Measurements from ENCODE around the gene IL18.
"Not testable (repeated sequence)": the region's sequence is repeated elsewhere in the genome, so short reads cannot be mapped to it uniquely, and the experiment has no call there.

The IL18 gene

DNA sequence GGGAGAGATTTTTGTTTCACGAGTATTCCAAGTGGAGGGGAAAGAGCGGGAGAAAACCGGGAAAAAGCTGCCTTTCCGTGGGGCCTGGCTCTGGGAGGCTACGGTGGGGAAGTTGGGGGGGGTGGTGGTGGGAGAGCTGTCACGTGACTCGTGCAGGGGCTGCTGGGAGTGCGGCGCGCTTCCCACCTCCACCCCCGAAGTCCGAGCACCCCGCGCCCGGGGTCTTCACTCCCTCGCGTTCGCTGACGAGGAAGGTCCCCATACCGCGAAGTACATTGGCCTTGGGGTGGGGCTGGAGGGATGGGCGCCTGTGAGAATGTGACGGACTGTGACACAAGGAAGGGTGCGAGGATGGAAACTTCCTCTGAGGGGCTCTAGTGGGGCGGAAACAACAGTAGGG is 3.3 kb upstream of the IL18 start, which contains the start of gene TEX12:
TSS of gene TEX12 (plus strand) at position 228 of the 400 bp plus-strand sequence. CDS start 1,897 bp downstream, outside the sequence.
- DNase-seq: no peak

DNA sequence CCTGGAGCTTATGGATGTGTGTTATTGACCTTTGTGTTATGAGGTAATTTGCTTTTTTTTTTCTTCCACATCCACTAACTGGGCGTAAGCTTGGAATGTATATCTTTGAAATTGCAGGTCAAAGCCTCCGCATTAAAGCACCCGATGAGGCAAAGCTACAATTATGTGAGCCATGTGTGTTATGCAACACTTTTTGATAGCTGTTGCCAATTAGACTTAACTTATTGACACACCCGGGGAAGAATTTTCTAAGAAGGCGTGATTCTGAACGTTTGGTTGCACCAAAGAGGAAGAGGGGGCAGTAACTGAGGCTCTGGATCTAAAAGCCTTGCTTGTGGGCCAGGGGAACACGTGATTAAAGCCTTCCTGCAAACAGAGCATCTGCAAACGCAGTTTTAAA is 2.7 kb upstream of the IL18 start:
- DNase-seq: no peak

DNA sequence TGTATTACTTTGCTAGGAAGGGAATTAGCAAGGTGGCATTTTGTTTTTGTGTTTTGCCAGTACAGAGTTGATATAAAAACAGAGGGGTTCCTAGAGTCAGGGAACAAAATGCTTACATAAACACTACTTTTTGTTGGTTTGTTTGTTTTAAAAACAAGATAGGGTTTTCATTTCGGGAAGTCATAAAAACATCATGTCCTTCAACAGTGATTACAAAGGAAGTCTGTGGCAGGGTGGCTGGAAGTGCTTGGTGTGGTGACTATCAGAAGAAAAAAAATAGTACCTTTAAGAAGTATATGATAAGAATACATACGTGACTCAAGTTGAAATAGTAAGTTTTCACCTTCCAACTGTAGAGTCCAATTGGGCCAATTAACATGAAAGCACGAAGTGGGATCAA is 1.2 kb upstream of the IL18 start:
- DNase-seq: no peak

DNA sequence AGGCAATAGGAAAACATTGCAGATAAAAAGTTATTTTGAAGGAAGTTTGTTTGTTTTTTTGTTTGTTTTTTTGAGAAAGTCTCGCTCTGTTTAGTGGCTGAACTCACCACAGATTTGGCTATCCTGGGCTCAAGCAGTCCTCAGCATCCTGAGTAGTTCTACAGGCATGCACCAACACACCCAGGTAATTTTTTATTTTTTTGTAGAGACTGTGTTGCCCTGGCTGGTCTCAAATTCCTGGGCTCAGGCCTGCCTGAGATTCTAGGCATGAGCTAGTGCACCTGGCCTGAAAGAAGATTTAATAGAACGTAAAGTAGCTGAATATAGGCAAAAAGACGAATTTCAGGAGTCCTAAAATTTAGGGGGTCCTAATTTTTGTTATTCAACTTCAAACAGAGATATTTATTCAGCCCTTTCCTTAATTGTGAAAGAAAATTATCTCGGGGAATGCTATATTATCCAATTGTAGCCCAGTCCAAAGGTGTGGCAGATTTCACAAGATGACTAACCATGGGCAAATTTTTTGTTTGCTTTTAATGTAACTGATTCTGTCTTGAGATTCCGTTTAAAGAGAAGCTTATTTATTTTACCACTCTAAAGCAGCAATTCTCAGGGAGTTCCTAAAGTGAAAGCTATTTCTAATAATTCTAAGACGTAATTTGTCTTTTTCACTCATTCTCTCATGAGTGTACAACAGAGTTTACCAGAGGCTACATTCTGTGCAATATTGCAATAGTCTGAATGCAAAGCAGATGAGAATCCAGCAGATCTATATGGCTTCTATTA is 940 bp downstream of the IL18 start:
- DNase-seq: peak in 1 of 3 experiments; percentile 0

DNA sequence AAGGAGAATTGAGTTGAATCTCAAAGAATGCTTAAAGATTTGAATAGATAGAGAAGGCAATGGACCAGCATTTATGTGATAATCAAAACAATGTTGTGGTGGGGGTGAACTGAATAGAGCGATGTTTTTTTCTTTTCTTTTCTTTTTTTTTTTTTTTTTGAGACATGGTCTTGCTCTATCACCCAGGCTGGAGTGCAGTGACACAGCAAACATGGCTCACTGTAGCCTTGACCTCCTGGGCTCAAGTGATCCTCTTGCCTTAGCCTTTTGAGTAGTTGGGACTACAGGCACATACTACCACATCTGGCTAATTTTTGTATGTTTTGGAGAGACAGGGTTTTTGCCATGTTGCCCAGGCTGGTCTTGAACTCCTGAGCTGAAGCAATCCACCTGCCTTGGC is 1.7 kb downstream of the IL18 start:
- not testable (repeated sequence) for DNase-seq

DNA sequence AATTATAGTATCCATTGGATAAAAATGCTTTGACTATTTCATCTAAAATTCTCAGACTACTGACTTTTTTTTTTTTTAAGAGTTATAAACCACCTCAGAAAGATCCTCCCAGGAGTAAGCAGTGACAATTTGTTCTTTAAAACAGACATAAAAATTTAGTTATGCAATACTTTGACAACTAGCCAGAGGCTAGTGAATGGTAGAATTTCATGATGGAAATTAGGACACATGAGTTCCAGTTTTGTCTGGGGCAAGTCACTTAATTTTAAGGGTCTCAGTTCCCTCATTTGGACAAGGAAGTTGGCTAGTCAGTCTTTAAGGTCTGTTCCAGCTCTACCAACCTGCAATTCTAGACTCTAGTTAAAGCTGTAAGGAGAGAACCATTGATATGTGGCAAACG is 2.9 kb downstream of the IL18 start:
- no peak for DNase-seq

DNA sequence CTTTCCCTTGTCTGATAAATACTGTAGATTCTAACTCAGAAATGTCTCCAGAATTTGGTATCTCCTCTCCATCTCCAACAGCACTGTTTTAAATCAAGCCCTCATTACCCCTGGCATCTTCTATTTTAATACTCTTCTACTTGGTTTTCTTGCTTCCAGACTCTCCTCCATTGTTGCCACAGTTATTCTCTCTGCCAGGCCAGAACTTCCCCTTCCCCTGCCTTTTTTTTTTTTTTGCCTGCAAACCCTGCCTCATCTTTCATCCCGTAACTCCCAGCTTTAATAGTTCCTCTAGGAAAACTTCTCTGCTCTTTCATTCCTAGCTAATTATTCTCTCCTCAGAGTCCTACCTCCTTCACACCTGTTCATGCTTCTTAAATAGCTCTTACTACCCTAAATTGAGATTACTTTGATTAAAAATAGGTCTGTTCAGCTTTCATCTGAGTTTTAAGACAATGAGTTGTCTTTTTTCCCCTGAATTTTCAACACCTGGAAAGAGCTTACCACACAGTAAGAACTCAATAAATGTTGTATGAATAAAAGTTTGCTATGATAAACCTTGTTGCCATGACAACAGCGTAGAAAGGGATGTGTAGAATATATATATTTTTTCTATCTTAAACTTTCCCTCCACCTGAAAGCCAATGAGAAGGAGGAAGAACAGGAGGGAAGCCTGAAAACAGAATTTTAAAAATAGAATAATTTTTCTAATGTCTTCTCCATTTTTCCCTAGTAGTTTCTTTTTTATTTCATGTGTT is 3.6 kb downstream of the IL18 start:
- DNase-seq: no peak

DNA sequence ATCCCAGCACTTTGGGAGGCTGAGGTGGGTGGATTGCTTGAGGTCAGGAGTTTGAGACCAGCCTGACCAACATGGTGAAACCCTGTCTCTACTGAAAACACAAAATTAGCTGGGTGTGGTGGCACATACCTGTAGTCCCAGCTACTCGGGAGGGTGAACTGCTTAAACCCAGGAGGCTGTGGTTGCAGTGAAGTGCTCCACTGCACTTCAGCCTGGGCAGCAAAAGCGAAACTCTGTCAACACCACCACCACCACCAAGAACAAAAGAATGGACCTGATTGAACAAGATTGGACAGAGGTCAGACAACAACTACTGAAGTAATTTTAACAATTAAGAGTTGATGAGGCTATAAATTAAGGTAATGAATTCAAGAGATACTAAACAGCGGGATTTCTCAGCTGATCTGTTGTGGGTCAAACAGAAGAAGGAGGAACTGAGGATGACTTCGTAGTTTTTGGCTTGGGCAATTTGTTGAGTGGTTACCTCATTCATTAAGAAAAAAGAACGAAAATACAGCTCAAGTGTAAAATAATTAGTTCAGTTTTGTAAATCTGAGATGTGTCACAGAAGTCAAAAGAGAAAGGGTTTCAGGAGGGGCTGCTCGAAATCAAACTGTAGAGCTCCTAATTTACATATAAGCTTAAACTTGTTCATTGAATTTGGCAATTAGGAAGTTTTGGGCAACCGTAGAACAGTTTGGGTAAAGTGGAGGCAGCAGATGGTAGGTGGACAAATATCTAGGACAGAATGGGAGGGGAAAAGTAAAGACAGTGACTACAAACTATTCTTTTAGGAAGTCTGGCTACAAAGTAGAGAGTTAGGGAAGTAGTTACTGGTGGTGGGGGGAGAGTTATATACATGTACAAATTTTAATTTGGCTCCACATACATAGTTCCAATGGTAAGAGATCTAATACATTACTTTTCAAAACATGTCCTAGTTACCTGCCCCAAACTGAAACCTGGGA is 4.5 kb downstream of the IL18 start:
- DNase-seq: no peak

DNA sequence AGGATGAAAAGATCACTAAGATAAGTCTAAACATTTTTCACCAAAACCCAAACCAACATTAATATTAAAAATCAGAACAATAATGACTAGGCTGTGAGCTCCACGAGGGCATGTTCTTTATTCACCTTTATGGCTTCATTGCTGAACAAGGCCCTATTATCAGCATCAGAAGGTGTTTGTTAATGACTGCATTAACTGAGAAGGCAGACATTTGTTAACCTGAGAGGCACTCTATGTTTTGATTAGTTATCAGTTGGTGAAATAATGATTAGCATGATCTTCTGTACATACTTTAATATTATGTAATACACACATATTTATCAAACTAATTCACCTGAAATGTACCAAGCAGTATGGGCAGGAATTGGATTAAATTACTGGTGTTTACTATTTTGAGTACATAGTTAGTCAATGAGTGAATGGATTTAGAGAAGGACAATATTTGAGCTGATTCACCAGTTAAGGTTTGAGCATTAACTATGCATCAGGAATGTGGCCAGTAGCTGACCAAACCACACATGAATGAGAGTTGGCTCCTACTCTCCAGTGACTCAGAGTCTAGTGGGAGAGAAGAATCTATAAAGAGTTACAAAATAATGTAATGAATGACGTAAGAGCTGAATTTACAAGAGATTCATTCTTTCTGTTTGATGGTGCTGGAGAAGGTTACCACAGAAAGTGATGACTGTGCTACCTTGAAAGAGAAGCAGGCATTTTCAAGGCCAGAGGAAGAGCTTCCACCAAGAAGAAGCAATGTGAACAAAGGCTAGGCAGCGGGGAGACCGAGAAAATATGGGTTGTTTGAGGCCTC is 6.7 kb downstream of the IL18 start:
- no peak for DNase-seq

DNA sequence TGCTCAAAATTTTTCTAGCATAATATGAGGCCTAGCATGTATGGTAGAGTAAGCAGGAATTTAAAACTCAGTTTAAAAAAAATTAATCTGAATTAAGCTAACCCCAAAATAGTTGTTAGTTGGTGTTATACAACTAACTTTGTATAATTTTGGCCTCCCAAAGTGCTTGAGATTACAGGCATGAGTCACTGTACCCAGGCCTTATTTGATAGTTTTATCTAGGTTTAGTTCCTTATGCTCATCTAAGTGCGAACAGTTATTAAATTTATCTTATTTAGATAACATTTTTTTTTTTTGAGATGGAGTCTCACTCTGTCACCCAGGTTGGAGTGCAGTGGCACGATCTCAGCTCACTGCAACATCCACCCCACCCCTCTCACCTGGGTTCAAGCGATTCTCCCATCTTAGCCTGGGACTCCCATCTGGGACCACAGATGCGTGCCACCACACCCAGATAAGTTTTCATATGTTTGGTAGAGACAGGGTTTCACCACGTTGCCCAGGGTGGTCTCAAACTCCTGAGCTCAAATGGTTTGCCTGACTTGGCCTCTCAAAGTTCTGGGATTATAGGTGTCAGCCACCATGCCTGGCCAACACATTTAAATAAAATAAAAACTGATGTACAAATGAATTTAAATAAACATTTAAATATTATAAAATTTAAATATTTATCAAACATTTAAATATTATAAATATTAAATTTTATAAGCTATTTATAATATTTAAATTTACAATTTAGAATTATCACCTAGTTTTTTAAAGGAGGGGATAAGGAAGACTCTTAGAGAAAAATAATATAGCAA is 7.5 kb downstream of the IL18 start:
- no peak for DNase-seq

DNA sequence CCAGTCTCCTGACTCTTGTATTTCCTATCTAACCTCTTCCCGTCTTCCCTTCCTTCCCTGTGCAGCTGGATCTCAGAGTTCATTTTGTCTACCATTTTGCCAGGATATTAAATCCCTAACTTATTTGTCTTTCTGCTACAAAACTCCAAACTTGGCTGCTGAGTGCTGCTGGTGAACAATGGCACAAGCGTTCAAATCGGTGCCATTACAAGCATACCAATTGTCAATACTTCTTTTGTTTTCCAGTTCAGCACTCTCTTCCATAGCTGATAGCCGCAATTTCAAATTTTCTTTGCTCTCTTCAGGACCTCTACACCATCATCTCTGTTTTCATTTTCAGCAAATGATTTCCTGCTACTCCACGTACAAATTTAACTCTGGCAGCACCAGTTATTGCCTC is 13.4 kb downstream of the IL18 start:
- DNase-seq: no peak

DNA sequence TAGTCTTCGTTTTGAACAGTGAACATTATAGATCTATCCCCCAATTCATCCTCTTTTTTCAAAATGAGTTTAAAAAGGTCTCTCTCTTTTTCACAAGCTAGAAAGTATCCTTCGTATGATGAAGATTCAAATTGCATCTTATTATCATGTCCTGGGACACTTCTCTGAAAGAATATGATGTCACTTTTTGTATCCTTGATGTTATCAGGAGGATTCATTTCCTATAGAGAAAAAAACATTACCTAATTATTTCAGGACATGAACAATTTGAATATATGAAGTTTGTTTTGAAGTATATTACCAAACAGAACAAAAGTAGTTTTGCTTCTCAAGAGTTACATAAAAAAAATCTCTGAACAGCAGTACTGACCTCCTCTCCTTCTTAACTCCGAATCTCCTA is 20.3 kb downstream of the IL18 start:
- DNase-seq: no peak

DNA sequence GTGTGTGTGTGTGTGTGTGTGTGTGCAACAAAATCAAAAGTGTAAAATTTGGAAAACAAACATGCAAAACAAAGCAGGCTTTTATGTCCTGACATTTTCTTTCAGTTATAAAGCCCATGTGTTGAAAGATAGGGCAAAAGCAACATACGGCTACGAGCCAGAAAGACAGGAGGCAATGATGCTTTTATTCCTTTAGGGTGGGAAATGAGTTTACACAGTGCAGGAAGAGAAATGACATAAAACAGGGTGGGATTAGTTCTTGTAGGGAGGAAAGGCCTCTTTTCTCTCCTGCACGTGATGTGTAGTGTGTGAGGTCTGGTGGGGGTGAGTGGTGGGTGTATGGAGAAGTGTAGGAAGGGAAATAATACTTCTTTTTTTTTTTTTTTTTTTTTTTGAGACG is 29.4 kb downstream of the IL18 start:
- DNase-seq: no peak

DNA sequence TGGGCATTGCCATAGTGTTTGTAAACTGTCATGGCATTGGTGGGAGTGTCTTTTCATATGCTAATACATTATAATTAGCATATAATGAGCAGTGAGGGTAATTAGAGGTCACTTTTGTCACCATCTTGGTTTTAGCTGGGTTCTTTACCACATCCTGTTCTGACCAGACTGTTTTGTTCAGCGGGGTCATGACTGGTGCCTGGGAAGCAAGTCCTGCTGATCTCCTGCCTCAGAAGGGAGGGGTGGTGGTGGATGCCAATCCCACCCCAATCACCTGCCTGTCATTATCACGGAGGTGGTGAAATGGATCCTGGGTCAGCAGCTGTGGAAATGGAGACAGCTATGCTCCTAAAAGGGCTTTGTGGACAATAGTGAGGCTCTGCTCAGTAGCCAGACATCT is 31.2 kb downstream of the IL18 start:
- DNase-seq: no peak

DNA sequence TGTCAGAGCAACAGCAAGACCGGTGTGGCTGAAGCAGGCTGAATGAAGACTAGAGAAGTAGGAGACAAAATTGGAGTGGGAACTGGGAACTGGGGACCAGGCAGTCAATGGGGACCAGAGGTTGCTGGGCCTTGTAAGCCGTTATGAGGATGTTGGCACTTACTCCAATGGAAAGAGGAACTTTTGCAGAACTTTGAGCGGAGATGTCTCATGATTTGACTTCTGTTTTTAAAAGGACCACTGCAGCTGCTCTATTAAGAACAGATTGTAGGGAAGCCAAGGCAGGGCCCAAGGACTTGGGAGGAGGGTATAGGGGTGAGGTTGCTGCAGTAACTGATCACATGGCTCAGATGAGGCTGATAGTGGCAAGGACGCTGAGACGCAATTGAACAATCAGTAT is 34.2 kb downstream of the IL18 start:
- no peak for DNase-seq

DNA sequence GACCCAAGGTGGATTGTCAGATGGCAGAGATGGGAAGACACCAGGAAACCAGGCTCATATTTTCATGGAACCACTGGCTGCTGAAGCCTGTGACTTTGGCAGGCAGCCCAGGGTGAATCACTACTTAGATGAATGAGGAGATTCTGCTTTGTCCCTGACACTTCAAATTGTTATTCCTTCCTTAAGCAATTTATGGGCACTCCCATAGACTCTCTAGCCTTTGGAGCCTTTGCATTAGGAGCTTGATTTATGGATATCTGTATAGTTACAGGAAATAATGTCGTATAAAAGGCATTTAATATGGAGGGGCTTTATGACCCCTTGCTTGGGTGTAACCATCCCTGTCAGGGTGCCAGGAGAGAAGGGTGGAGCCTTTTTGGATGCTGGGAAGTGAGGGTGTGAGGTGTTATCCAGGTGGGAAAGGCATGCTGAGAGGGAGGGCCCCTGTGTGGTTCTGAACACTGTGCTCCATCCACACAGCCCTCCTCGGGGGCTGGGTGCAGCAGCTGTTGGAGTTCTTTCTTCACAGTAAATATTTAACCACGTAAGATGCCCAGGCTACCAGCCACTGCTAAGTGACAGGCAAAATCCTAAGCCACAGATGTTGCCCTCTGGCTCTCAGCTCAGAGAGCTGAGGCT is 35.3 kb downstream of the IL18 start:
- peak; percentile 46 to 82 (median 78) for DNase-seq

DNA sequence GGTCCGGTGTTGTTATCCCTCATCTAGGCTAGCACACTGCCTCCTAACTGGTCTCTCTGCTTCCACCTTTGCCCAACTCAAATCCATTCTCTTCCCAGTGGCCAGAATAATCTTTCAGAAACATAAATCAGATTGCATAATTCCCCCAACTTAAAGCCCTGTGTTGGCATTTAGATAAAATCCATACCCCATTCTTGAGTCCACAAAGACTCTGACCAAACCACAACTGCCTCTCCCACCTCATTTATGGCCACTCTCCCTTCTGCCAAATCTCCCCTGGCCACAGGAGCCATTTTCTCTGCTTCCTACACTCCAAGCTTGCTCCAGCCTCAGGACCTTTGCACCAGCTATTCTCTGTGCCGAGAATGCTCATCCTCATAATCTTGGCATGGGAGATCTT is 36.8 kb downstream of the IL18 start:
- no peak for DNase-seq

DNA sequence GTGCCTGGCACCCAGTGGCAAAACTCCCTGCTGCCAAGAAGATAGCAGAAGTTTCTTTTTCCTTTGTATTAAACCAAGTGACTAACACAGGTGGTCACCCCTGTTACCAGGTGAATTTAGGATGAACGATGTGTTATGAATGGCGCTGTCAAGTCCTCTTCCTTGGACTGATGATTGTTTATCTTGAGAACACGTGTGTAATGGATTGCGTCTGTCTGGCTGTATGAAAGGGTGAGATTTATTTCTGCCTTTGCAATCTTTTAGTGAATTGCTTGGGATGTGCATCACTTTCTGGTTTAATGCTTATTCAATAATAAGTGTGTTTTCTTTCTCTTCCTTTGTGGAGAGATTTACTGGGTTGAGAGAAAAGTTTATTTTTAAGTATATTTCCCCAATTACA is 40.8 kb downstream of the IL18 start:
- peak in 1 of 3 experiments; percentile 29 for DNase-seq

DNA sequence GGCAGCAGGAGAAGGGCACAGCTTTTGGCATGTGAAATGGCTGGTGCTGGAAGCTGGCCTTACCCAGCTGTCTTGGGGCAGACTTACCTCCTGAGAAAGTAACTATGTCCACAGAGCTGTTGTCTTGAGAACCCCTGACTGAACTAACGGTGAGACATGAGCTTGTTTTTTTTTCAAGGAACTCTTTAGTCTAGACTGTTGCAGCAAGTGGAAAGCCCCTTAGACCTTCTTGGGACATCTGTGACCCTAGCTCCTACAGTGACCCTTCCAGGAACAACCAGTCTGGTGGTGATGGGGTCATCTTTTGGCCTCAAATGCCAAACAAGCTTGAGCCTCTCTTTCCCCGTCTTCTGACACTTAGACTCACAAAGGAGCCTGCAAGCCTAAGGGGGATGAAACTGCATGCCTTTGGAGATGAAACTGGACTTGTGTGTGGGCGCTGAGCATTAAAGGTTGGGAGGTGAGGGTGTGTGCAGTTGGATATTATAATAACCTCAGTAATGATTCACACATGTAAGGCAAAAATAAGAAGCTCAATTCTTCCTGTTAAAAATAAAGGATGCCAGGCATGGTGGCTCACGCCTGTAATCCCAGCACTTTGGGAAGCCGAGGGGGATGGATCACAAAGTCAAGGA is 41.8 kb downstream of the IL18 start:
- DNase-seq: no peak

DNA sequence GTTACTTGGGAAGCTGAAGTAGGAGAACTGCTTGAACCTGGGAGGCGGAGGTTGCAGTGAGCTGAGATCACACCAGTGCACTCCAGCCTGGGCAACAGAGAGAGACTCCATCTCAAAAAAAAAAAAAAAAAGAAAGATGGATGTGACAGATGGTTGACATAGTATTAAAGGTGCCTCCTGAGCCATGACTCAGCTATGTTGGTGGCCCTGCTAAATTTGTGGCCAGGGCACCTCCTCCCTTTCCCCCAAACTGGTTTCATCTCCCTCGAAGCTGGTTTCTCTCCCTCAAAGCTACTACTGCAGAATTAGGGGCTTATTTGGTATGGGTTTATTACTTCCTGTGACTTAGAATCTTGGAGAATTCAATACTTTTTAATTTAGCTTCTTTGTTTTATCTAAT is 45.7 kb downstream of the IL18 start:
- no peak for DNase-seq
